ENCODE results near the gene AUTS2.

DNA sequence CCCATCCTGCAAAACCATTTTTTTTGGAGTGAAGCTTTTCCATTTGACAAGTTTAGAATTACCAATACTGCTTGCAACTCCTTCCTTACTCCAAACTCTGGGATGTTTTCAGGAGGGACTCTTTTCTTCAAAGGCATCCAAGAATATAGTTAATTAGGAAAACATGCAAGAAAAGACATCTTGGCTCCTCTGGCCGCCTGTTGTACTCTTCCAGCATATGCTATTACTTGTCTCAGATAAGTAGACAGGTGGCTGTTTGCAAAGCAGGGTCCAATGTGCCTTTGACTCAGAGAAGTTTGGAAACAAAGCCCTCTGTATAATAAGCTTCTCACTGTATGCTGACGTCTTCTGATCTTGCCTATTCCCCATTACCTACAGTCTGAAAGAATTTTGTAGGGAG, 746.5 kb downstream of the AUTS2 start:
- TF ChIP-seq SPI1 (IDR thresholded peaks at IDR 0.05; ENCODE audit: borderline replicate concordance, low read depth, low read length) = no peak
- TF ChIP-seq EP300 (IDR thresholded peaks at IDR 0.05; ENCODE audit: low read length) = no peak
- TF ChIP-seq TEAD2 (tag; IDR thresholded peaks at IDR 0.05) = no peak
